Measurements from ENCODE around the gene FRMPD2. TPM values are rescaled to one million over a fixed set of nuclear protein-coding genes. Genes with fewer than 3 reads are reported as not detected.
"Not testable (repeated sequence)": the region's sequence is repeated elsewhere in the genome, so short reads cannot be mapped to it uniquely, and the experiment has no call there.

The FRMPD2 gene
- total RNA-seq, 1 donor from 2014 or later = not detected

DNA sequence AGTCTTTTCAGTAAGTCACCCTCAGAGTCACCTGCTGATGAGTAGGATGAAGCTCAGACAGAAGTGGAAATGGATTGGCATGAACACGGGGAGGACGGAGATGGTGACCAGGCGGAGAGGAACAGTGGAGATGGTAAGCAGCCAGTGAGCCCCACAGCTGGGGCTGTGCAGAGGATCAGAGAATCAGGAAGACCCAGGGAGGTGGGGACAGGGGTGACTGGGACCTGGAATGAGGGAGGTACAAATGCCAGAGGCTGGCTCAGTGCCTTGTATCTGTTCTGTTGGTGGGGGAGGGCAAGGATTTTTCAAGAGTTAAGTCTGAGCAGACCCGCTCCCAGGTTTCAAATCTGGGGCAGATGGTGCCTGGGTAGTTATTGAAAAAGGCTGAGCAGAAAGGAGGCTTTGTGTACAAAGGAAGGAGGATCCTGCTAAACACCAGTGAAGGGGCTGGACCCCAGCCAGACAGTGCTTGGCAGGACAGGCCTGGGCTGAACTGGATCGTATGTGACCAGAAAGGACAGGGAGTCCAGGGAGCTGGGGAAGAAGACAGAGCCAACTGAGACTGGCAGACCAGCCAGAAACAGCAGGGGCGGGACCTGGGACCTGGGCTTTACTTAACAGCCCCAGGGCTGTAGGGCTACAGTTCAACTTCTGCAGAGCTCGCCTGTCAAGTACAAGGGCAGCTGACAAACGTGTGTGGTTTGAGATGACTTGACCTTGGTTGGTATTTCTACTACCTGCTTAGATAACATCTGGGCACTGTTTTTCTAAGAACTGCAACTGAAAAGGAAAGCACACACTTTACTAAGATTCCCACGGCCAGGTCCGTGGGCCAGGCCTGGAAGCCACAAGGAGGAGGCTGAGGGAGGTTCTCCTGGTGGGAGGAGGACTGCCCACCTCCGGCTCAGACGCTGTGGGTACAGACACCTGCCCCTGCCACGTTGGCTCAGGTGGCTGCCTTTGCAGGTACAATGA, 13.2 kb upstream of the FRMPD2 start:
- DNase-seq = no peak

DNA sequence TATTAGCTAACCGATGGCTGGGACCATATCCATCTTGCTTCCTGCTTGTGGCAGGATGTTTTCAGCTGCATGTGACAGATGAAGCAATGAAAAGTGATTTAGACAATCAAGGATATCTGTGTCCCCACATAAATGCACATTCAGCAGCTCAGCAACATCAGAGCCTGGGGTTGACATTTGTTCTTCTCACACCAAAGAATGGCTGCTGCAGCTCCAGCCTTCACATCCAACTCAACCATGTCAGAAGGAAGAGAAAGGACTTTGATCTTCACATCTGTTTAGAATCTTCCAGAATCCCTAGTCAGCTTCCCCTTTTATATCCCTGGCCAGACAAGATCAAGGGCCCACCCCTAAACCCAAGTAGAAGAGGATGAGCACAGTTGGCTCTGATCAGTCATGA, 11.9 kb upstream of the FRMPD2 start:
- no peak for DNase-seq

GRCh38 chr10:48285710-48286109, 11.2 kb upstream of the FRMPD2 start:
- no peak for DNase-seq

GRCh38 chr10:48284811-48285210, 10.3 kb upstream of the FRMPD2 start:
- DNase-seq = no peak

DNA sequence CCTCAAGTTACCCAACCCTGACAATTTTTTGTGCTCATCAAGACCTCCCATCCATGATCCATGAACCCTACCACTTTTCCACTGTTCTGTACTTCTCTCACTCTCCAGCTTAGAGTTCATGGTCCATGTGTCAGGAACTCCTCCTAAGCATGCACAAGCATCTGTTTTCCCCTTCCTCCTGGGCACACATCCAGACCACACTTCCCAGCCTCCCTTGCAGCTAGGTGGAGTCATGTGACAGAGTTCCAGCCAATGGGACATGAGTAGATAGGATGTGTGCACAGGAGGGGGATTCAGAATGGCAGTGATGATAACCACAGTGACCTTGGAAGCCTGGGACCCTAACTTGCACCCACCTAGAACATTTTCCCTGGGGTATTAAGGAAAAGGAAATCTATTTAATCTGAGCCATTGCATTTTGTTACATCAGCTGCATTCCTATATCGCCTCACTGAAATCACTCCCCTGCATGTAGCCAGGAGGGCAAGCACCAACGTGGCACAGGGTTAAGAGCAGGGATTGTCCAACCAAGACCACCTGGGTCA, 9.6 kb upstream of the FRMPD2 start:
- DNase-seq = no peak

DNA sequence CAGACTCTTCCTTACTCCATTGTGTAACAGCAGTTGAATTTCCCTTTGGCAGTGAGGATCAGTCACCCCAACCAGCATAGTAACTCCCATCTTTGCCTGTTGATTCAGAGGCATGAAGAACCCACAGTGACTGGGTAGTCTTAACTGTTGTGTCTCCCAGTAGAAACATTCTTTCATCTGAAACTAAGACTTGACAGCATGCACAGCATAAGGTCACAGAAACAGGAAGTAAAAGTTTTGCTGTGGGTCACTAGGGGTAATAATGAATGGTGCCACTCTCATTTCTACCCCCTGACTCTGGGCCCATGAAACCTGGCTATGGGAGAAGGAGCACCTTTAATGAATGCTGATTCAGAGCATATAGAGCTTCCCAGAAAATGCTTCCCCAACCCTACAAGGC, 8.3 kb upstream of the FRMPD2 start:
- no peak for DNase-seq

GRCh38 chr10:48281697-48282096, 7.2 kb upstream of the FRMPD2 start:
- DNase-seq = not testable (repeated sequence)

- no peak for DNase-seq
These were observed 4.7 kb upstream of the FRMPD2 start for GRCh38 chr10:48279081-48279751.

DNA sequence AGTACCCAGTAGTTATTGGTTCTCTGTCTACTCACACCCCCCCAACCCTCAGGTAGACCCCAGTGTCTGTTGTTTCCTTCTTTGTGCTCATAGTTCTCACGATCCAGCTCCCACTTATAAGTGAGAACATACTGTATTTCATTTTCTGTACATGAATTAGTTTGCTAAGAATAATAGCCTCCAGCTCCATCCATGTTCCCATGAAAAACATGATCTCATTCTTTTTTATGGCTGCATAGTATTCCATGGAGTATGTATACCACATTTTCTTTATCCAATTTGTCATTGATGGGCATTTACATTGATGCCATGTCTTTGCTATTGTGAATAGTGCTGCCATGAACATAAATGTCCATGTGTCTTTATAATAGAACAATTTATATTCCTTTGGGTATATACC, 2.6 kb upstream of the FRMPD2 start:
- DNase-seq = no peak

GRCh38 chr10:48273741-48274140, 755 bp downstream of the FRMPD2 start:
- DNase-seq = no peak

DNA sequence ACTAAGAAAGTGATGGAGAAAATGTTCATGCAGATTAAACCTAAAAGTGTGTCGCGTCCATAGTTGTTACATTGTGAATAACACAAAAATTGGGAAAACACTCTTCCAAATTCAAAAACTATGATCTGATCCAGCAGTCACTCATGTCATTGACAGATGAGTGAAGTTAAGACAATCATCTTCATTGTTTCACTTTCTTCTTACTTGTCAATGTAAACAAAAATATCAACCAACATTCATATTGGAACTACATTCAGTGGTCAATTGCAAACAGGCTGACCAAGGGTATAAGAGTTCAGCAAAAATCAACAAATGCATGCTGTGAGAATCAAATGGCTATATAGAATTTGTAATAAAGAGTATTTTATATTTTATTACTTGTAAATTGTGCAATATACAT, 1.8 kb downstream of the FRMPD2 start:
- DNase-seq = no peak

GRCh38 chr10:48271047-48271730, 3.3 kb downstream of the FRMPD2 start:
- DNase-seq = no peak

GRCh38 chr10:48266528-48266927, 8.0 kb downstream of the FRMPD2 start:
- DNase-seq = no peak

DNA sequence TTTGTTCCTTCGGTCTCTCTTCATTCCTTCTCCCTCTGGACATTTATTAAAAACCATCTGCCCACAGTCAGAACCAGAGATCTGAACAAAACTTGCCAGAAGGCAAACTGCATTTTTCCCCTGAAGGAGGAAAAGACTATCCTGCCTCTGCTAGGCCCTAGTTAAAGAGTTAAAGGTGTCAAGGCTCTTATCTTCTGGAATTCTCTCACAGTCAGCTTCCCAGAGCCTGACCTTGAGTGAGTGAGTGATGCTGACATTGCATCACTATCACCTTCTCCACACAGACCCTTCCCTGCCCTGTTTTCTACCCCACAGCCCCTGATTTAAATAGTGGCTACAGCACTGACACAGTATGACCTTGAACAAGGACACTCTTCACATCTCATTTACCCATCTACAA, 16.4 kb downstream of the FRMPD2 start:
- DNase-seq = no peak

GRCh38 chr10:48257407-48257961, 17.0 kb downstream of the FRMPD2 start:
- DNase-seq = no peak

DNA sequence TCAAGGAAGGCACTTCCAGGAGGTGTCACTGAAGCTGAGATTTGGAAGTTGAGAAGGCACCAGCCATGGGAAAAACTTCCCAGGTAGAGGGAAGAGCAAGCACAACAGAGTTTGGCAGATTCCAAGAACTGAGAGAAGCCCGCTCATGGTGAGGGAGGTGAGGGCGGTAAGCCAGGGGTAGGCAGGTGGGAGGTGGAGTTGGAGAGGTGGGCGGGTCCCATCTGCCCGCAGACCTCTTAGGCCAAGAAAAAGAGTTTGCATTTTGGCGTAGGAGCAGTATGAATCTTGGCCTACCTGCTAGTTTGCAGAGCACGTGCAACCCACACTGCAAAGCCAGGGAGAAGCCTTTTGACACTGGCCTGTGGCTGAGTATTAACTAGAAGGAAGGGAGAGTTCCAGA, 18.8 kb downstream of the FRMPD2 start:
- no peak for DNase-seq

GRCh38 chr10:48254750-48255512, 19.6 kb downstream of the FRMPD2 start:
- DNase-seq = no peak

GRCh38 chr10:48253970-48254657, 20.4 kb downstream of the FRMPD2 start:
- no peak for DNase-seq

- no peak for DNase-seq
These were observed 22.2 kb downstream of the FRMPD2 start for GRCh38 chr10:48252354-48252650.

DNA sequence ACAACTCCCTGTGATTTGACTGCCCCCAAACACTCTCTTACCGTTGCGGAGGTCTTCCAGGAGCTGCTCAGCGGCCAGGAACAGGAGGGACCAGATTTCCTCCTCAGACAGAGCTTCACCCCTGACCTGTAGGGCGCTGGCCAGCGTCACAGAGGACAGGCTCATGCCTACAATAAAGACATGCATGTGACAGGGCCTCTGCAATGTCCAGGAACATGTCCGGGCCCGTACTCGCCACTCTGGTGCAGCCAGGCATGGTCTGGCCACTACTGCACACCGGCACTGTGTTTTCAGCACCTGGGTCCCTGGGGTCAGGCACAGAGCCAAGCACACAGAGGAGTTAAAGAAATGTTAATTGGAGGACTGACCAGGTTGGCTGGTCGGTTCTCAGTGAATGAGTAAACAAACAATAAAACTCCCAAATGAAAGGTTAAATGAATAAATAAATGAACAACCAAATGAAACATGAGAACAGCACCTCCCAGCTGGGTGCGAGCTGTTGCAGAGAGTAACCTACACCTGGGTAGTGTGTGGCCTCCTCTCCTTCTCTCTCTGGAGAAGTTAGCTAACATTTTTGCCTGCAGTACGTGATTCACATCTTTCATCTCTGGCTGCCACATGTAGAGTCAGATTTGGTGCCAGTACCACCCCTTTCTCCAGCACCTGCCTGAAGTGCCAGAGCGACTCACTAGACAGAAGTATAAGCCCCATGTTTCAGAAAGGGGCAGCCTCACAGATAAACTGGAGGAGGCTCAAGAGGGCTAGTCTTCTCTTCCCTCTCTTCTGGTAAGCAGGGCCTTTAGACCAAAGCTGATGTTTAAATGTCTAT, 22.8 kb downstream of the FRMPD2 start:
- DNase-seq = no peak

Data from skin of body (tissue), 2 donors.